HG03342 (cell line): ENCODE measurements around the gene ANKRD23.

Source experiments
- ATAC-seq: cut with Tn5 transposase; IDR thresholded peaks from one replicate; pipeline ENCODE4 v1.9.1; 2021; ENCODE audit warnings: mild to moderate bottlenecking, moderate library complexity; ENCODE audit not compliant: unreplicated experiment

The ANKRD23 gene

DNA sequence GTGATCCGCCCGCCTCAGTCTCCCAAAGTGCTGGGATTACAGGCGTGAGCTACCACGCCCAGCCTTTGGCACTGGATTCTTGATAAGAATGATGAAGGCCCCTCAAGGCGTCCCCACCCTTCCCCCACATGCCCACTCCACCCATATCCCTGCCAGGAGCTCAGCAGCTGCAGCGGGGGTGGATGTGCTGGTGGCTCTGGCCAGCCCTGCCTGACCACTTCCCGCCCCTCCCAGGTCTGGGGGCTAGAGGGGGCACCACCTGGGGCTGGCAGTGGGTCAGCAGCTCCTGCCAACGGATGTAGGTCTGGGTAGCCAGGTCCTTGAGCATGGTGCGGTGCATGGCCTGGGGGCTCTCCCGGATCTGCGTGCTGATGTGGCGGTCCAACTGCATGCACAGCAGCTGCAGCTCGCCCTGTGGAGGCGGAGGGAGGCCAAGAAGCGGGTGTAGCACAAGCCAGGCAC, 33.8 kb upstream of the ANKRD23 start:
- ATAC-seq = no peak

GRCh38 chr2:96877042-96877451, 33.2 kb upstream of the ANKRD23 start:
- no peak for ATAC-seq

DNA sequence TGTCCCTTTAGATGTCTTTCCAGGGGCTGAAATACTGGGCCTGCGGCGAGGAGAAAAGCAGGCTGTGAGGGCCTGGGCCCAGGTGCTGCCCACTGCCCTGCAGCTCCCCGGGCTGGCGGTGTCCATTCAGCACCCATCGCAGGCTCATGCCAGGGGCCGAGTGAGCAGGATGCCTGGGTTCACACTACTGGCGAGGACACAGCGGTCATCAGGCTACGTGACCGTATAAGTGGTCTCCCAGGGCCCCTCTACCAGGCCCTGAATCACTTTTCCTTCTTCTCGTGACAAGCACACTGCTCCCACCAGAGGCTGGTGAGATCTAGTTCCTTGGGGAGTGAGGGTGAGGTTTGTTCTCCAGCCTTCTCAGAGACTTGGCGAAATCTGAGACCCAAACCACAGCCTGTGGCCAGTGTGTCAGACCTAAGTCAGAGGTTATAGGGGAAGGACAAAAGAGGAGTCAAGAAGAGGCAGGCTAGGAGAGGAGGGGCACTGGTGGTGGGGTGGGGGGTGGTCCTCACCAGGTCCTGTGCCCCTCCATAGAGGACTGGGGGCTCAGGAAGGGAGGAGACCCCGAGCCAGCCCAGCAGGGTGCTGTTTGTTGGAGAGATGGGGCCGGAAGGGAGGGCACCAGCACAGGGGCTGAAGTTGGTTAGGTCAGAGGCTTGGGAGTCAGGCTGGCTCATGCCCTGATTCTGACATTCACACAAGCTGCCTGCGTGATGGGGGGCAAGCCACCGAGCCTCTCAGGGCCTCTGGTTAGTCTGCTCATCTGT, 32.6 kb upstream of the ANKRD23 start:
- ATAC-seq = no peak

DNA sequence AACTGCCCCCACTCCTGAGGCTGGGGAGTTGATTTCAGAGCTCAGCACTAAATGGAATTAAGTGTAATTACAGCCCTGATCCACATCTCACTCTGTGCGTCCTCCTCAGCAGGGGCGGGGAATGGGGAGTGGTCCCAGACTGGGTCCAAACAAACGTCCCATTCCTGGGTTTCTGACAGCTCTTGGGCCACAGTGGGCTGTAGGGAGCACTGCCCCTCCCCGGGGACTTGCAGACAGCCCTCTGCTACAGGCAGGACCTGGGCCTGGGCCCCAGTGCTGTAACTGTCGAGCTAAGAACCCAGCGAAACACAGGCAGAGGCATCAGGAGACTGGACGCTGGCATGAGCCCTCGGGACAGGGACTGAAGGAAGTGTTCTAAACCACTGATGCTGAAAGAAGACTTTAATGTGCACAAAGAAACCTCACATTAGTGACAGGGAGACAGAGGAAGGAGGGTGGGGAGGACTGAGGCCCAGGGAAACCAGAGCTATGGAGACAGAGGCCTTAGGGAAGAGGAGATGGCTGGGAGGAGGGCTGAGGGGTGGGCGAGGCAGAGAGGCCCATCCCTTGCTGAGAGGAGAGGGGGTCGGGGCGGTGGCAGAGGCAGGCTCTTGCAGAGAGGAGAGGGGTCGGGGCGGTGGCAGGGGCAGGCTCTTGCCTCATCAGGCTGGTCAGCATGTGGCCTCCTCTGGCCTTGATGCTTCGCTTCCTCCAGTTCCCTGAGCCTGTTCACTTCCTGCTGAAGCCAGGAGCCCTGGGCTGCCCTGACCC, 31.9 kb upstream of the ANKRD23 start:
- ATAC-seq = no peak

DNA sequence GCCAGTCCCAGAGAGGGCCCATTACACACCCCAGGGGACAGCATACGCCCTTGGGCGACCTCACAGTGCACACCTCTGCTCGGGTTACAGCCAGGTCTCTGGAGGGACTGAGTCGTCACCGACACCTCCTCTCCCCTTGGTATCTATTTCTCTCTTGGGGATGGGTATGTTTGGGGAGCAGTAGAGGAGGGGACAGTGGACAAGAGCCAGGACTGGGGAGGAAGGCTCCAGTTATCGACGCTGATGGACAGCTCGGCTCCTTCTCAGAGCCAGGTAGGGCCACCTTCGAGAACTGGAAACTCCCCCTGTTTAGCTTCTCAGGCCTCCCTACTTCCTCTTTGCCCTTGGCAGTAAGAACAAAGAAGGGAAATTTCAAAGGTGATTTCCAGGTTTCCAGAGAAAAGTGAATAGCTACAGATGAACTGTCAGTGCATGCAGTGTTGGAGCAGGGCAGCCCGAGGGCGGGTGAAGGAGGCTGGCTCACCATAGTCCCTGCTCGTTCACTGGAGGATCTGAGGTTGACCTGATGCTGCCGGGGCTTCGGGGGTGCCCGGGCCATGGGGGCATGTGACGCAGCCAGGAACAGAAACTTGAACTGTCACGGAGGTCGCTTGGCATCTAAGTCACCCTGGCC, 30.5 kb upstream of the ANKRD23 start:
- ATAC-seq = peak; percentile 42

- ATAC-seq = no peak
Observed at GRCh38 chr2:96873651-96874096, 29.9 kb upstream of the ANKRD23 start.

DNA sequence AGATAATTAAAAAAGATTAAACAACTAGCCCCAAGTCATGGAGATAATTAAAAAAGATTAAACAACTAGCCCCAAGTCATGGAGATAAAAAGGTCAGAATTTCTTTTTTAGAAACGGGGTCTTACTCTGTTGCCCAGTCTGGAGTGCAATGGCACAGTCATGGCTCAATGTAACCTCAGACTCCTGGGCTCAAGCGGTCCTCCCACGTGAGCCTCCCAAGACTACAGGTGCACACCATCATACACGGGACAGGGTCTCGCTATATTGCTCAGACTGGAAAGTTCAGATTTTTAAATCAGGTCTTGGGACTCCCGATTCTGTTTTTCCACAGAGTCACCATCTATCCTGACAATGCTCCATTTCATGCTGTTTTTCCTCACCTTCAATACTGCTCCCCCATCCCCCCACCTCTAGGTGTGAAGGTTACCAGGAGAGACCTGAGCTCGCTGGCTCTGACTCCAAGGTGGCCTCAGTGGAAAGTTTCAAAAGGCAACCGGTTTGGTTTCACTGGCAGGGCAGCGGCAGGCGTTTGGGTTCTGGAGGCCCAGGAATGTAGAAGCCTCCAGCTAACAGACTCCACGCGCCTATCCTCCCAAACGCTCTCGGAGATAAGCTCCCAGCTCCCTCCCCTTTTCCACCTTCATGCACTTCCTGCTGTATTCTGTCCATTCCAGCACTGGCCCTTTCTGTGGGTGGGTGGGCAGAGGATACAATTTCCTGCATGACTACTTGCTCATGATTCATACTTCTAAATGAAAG, 28.9 kb upstream of the ANKRD23 start:
- ATAC-seq = no peak

DNA sequence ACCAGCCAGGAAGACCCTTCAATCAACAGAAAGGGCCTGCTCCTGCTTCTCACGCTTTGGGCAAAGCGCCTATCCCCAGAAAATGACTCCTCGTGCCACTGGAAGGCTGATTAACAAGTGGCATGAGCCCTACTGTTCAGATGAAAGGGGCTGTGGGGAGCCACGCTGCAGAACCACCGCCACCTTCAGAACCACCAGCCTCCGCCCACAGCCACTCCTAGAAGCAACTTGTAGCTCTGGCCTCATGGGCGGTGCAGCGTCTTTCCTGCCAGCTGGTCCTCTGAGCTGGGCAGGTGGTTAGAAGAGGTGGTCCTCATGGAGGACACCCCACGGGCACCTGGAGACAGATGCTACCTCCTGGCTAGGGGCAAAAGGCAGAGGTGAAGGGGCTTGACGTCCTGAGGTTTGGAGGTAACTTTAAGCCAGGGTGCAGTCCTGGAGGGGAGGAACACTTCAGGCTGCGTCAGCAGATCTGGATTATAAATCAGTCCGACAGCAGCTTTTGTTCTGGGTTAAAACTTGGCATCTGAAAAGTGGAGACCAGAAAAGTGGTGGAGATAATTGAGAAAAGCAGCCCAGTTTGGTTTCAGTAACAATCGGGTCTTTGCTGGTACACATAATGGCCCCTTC, 26.9 kb upstream of the ANKRD23 start:
- ATAC-seq = no peak

DNA sequence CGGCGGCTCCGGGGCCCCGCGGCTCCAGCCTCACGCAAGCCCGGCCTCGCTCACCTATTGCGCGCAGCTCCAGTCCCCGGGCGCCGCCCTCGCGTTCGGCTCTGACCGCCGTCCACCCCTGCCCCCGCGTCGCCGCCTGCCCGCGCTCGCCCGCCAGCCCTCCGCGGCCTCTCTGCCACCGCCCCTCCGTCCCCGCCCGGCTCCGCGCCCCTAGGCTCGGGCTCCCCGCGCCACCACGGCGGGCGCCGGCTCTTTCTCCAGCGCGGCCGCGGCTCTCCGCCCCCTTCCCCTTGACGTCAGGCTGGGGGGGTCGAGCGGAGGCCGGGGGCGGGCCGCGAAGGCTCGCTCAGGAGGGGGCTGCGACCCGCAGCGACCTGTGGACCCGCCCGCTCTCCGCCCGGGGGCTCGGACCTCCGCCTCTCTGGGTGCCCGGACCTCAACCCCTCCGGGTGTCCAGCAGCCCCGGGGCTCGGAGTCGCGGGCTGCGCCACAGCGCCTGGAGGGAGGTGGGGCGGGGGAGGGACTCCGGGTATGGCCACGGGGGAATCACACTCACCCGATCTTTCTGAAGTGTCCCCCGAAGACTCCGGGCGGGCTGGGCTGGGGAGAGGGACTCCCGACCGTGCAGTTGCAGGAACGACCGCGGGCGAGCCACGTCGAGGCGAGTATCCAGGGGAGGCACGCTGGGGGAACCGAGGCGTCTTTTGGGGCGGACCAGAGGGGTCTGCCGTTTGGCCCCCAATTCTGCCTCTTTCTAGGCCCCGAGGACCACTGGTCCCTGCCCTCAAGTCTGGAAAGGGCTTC, 26.2 kb upstream of the ANKRD23 start, which contains the start of gene SEMA4C:
Gene SEMA4C, minus strand, starts transcription at position 259 of the 804 bp plus-strand sequence. CDS start 2,194 bp downstream, outside the sequence.
- no peak for ATAC-seq

- ATAC-seq = no peak
Observed at GRCh38 chr2:96869281-96869821, 25.5 kb upstream of the ANKRD23 start.

GRCh38 chr2:96868555-96869280, 24.9 kb upstream of the ANKRD23 start:
- ATAC-seq = no peak

DNA sequence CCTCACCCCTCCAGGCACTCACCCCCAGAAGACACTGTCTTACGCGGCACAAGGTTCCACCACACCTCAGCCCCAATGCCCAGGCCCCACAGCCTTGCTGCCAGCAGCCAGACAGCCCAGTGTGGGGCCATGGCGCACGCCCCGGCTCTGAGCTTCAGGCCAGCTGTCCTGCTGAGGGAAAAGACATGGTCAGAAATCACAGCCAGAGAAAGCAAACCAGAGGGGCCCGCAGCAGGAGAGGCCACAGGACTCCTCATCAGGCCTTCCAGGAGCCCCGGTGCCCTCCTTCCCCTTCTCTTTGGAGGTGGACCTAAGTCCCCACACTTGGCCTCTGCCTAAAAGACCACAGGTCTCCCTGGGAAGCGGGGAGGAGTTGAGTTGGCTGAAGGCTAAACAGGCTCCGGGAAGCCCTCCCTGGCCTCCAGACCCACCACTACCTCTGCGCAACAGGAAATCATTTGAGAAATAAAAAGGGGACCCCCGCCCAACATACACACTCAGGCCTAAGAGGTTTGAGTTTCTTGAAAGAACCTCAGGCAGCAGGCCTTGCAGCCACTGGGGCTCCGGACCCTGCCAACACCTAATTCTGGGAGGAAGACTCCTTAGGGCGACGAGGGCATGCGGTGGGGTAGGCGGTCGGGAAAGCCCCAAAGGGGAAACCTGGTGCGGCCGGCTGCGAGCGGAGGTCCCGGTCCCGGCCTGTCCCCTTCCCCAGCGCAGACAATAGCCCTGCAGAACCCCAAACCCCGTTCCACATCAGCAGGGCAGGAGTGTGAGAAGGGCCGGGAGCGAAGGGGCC, 24.1 kb upstream of the ANKRD23 start:
- no peak for ATAC-seq

- ATAC-seq = no peak
Observed at GRCh38 chr2:96866986-96867755, 23.4 kb upstream of the ANKRD23 start.

DNA sequence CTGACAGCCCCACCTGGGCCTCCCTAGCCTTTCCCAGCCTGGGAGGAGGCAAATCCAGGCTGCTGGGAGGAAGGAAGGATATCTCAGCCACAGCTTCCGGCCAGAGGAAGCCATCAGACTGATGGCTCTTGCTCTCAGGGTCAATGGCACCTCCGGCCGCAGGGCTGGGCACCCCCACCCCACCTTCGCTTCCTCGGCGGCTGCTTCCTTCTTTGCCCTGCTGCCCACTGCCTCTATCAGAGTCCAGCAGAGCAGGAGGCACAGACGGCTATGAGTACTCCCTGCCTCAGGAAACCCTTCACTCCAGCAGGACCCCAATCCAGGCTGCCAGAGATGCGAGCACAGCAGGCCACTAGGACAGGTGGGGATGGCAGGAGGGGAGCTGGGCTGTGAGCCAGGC, 22.8 kb upstream of the ANKRD23 start:
- no peak for ATAC-seq

DNA sequence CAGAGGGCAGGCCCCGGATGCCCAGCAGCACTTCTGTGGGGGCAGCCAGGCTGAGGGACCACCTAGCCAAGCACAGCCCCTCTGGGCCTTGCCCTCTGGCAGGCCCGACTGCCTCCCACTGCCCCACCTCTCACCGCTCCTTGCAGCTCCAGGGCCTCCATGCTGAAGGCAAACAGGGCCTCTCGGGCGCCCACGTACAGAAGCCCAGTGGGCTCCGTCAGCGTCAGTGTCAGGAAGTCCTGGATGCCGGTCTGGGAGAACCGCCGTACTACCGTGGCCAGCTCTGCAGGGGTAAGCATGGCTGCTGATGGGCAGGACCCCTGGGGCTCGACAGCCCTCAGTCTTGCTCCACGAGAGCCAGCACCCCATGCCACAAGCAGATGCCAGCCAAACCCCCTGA, 22.3 kb upstream of the ANKRD23 start:
- ATAC-seq = no peak

GRCh38 chr2:96865654-96866053, 21.8 kb upstream of the ANKRD23 start:
- ATAC-seq = no peak
